ENCODE data around the gene CCDC107. TPM values are rescaled to one million over a fixed set of nuclear protein-coding genes. Genes with fewer than 3 reads are reported as not detected.

CCDC107 gene
- total RNA-seq, 1 donor from 2014 or later, result 32.5 TPM

DNA sequence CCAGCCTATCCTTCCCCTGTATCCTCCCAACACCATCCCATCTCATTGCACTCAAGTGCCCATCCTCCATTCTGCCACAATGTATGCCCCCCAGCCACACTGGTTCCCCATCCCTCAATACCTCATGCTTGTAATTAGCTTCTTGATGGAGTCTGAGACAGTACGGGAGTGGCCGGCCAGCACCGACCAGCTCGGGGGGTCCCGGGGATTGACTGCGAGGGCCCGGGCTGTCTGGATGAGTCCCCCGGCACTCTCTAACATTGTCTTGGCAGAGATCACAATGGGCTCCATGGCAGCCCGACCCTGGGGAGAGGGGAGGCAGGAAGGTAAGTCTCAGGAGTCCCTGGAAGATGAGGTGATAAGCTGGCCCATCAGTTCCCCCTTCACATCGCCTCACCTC is 48.9 kb downstream of the CCDC107 start:
- no peak for DNase-seq
- Mint-ChIP-seq H3K9me3 (ENCODE audit: unreplicated experiment) (no peaks in the 10 kb centered on the region), H3K27ac (ENCODE audit: unreplicated experiment) (no peak overlapping the region), H3K4me3 (ENCODE audit: unreplicated experiment) (no peak overlapping the region), H3K27me3 (ENCODE audit: unreplicated experiment) (peaks cover 2% of the 10 kb centered on the region), H3K4me1 (ENCODE audit: low read depth, unreplicated experiment) (no peaks in the 10 kb centered on the region), H3K36me3 (ENCODE audit: unreplicated experiment) (peaks cover 12% of the 10 kb centered on the region)
- TF ChIP-seq, protein P1, sequence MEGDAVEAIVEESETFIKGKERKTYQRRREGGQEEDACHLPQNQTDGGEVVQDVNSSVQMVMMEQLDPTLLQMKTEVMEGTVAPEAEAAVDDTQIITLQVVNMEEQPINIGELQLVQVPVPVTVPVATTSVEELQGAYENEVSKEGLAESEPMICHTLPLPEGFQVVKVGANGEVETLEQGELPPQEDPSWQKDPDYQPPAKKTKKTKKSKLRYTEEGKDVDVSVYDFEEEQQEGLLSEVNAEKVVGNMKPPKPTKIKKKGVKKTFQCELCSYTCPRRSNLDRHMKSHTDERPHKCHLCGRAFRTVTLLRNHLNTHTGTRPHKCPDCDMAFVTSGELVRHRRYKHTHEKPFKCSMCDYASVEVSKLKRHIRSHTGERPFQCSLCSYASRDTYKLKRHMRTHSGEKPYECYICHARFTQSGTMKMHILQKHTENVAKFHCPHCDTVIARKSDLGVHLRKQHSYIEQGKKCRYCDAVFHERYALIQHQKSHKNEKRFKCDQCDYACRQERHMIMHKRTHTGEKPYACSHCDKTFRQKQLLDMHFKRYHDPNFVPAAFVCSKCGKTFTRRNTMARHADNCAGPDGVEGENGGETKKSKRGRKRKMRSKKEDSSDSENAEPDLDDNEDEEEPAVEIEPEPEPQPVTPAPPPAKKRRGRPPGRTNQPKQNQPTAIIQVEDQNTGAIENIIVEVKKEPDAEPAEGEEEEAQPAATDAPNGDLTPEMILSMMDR (IDR thresholded peaks at IDR 0.05; ENCODE audit: partially characterized antibody, unreplicated experiment), result no peak

DNA sequence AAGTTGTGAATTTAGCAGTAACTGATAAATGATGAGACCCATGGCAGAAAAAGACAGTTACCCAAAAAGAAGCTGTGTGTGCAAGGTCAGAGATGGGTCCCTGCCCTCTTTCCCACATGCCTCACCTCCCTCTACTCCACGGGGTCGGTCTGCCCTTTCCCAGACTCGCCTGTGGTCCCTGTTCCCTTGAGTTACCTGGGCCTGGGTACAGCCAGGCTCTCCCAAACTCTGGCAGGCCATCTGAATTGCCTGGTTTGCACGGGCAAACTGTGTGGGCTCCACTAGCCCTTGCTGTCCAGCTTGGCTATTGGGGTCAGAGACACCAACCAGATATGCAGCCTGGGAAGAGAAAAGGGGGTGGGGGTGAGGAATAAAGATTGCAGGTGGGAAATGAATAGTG is 50.1 kb downstream of the CCDC107 start:
- H3K4me1 Mint-ChIP-seq (ENCODE audit: low read depth, unreplicated experiment), result no peaks in the 10 kb centered on the region
- no peak overlapping the region for H3K4me3 Mint-ChIP-seq (ENCODE audit: unreplicated experiment)
- no peak for DNase-seq
- TF ChIP-seq, protein P1 (IDR thresholded peaks at IDR 0.05; ENCODE audit: partially characterized antibody, unreplicated experiment), result no peak
- H3K27me3 Mint-ChIP-seq (ENCODE audit: unreplicated experiment), result peaks cover 2% of the 10 kb centered on the region
- peaks cover 12% of the 10 kb centered on the region for H3K36me3 Mint-ChIP-seq (ENCODE audit: unreplicated experiment)
- H3K9me3 Mint-ChIP-seq (ENCODE audit: unreplicated experiment), result no peaks in the 10 kb centered on the region
- no peak overlapping the region for H3K27ac Mint-ChIP-seq (ENCODE audit: unreplicated experiment)

DNA sequence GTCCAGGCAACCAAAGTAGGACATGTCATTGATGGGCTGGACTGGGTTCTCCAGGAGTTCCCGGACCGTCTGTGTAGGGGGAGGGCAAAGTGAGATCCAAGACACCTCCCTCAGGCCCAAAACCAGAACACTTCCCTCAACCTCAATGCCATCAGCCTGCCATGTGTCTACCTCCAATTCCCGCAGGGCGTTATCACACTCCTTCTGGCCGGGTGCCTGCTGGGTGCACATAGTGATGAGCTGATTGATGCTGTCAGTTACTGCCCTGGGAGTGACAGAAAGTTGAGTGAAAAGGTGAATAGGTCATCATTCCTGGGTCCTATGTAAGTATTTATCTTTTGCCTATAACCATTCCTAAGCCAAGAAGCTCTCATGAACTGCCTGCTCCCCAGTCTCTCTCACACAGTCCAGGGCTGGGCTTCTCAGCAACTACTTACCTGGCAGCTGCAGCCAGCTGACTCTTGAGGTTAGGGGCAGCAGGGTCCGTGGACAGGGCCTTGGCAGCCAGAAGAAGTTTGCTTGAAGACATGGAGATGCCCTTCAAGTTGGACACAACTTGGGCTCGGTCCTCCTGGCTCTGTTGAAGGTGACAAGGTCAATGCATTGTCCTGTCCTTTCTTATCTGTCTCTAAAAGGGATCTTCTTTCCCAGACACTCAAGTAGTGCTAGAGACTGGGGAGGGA is 52.9 kb downstream of the CCDC107 start:
- Mint-ChIP-seq H3K4me3 (ENCODE audit: unreplicated experiment) (no peak overlapping the region), H3K4me1 (ENCODE audit: low read depth, unreplicated experiment) (no peaks in the 10 kb centered on the region), H3K9me3 (ENCODE audit: unreplicated experiment) (no peaks in the 10 kb centered on the region), H3K36me3 (ENCODE audit: unreplicated experiment) (peaks cover 12% of the 10 kb centered on the region), H3K27ac (ENCODE audit: unreplicated experiment) (no peak overlapping the region), H3K27me3 (ENCODE audit: unreplicated experiment) (peaks cover 4% of the 10 kb centered on the region)
- TF ChIP-seq, protein P1 (IDR thresholded peaks at IDR 0.05; ENCODE audit: partially characterized antibody, unreplicated experiment), result no peak
- DNase-seq, result no peak

Small RNA genes within 50 kb of the gene (microRNA-seq; reads per million reads assigned to microRNA genes)
- gene MIR6852 (ENCODE audit: unreplicated experiment), result 2.1 reads per million, percentile 13 among the genes with 10 or more reads in this experiment

Other genes with a start within 250 kb of the CCDC107 start
- 84.4 TPM for gene RUSC2, start 168.2 kb upstream of the CCDC107 start, total RNA-seq (ENCODE audit: unreplicated experiment)
- gene TESK1, start 53.0 kb upstream of the CCDC107 start, total RNA-seq (ENCODE audit: unreplicated experiment), result 28.7 TPM
- gene CD72, start 39.9 kb upstream of the CCDC107 start, total RNA-seq (ENCODE audit: unreplicated experiment), result 4.9 TPM
- gene SIT1, start 7.4 kb upstream of the CCDC107 start, total RNA-seq (ENCODE audit: unreplicated experiment), result 3.4 TPM
- gene RMRP, start 273 bp upstream of the CCDC107 start, total RNA-seq (ENCODE audit: unreplicated experiment), result 35,708 TPM
- 2.6 TPM for gene ARHGEF39, start 6.9 kb downstream of the CCDC107 start, total RNA-seq (ENCODE audit: unreplicated experiment)
- not detected for gene CA9, start 15.6 kb downstream of the CCDC107 start, total RNA-seq (ENCODE audit: unreplicated experiment)
- gene TPM2, start 31.6 kb downstream of the CCDC107 start, total RNA-seq (ENCODE audit: unreplicated experiment), result 188 TPM
- gene TLN1, start 73.9 kb downstream of the CCDC107 start, total RNA-seq (ENCODE audit: unreplicated experiment), result 56.2 TPM
- gene CREB3, start 74.4 kb downstream of the CCDC107 start, total RNA-seq (ENCODE audit: unreplicated experiment), result 32.0 TPM
- 287 TPM for gene GBA2, start 90.9 kb downstream of the CCDC107 start, total RNA-seq (ENCODE audit: unreplicated experiment)
- gene RGP1, start 91.0 kb downstream of the CCDC107 start, total RNA-seq (ENCODE audit: unreplicated experiment), result 44.0 TPM
- gene MSMP, start 96.0 kb downstream of the CCDC107 start, total RNA-seq (ENCODE audit: unreplicated experiment), result not detected
- gene NPR2, start 133.3 kb downstream of the CCDC107 start, total RNA-seq (ENCODE audit: unreplicated experiment), result 357 TPM
- not detected for gene SPAG8, start 154.0 kb downstream of the CCDC107 start, total RNA-seq (ENCODE audit: unreplicated experiment)
- gene HINT2, start 156.8 kb downstream of the CCDC107 start, total RNA-seq (ENCODE audit: unreplicated experiment), result 48.1 TPM
- gene FAM221B, start 170.4 kb downstream of the CCDC107 start, total RNA-seq (ENCODE audit: unreplicated experiment), result not detected
- 44.4 TPM for gene TMEM8B, start 170.9 kb downstream of the CCDC107 start, total RNA-seq (ENCODE audit: unreplicated experiment)
- gene OR13J1, start 212.1 kb downstream of the CCDC107 start, total RNA-seq (ENCODE audit: unreplicated experiment), result not detected
- gene HRCT1, start 247.9 kb downstream of the CCDC107 start, total RNA-seq (ENCODE audit: unreplicated experiment), result not detected

Data from glutamatergic neuron (in vitro differentiated cells).